PFSK-1 (cell line): ENCODE measurements around the gene NCF2.

ENCODE experiments used
- POLR2AphosphoS5 ChIP-seq: IDR thresholded peaks from 2 replicates; pipeline ENCODE4 v1.6.1; 2012; ENCODE audit warnings: low read depth, mild to moderate bottlenecking, control low read depth, low read length, moderate library complexity
- SIN3A ChIP-seq: IDR thresholded peaks from 2 replicates; pipeline ENCODE4 v1.6.1; 2012; ENCODE audit warnings: mild to moderate bottlenecking, low read length, moderate library complexity, borderline replicate concordance; ENCODE audit not compliant: insufficient read depth
- TF ChIP-seq, protein P1 (sequence below), 2 experiments: IDR thresholded peaks; 2 replicates each; pipeline versions ENCODE4 v1.6.1 to v1.8.0; 2011 to 2012; ENCODE audit warnings: low read depth in 2 of 2, low read length in 2 of 2, control low read depth in 1 of 2, inconsistent platforms in 1 of 2, mild to moderate bottlenecking in 1 of 2, moderate library complexity in 1 of 2; ENCODE audit not compliant: insufficient read depth in 1 of 2

DNA sequence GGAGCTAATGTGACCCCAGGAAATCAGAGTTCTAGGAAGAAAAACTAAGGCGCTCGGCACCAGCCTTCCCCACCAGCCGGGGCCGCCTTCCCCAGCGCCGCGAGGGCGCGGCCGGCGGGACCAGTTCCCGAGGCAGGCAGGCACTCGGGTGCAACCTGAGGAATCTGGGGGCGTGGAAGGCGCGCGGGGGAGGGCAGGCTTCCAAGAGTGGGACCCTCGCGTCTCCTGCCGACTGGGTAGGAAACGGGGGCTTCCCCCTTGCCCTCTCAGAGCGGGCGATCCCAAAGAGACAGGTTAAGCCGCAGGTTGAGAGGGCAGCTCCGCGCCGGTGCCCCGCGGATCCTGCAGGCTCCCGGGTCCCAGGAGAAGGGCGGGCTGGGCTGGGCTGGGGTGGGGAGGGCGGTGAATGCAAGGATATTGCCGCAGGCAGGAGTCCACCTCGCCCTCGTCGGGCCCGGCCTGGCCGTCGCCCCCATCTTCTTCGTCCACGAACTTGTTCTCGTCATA is 44.9 kb upstream of the NCF2 start:
- no peak for TF ChIP-seq POLR2AphosphoS5
- TF ChIP-seq SIN3A, result no peak
- TF ChIP-seq, protein P1, sequence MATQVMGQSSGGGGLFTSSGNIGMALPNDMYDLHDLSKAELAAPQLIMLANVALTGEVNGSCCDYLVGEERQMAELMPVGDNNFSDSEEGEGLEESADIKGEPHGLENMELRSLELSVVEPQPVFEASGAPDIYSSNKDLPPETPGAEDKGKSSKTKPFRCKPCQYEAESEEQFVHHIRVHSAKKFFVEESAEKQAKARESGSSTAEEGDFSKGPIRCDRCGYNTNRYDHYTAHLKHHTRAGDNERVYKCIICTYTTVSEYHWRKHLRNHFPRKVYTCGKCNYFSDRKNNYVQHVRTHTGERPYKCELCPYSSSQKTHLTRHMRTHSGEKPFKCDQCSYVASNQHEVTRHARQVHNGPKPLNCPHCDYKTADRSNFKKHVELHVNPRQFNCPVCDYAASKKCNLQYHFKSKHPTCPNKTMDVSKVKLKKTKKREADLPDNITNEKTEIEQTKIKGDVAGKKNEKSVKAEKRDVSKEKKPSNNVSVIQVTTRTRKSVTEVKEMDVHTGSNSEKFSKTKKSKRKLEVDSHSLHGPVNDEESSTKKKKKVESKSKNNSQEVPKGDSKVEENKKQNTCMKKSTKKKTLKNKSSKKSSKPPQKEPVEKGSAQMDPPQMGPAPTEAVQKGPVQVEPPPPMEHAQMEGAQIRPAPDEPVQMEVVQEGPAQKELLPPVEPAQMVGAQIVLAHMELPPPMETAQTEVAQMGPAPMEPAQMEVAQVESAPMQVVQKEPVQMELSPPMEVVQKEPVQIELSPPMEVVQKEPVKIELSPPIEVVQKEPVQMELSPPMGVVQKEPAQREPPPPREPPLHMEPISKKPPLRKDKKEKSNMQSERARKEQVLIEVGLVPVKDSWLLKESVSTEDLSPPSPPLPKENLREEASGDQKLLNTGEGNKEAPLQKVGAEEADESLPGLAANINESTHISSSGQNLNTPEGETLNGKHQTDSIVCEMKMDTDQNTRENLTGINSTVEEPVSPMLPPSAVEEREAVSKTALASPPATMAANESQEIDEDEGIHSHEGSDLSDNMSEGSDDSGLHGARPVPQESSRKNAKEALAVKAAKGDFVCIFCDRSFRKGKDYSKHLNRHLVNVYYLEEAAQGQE (IDR thresholded peaks at IDR 0.05; ENCODE audit: insufficient read depth in 1 of 2, low read depth in 2 of 2, low read length in 2 of 2), result no peak
